HepG2 (cell line): ENCODE data around the gene LLGL2.

Experiments used
- CHD2 ChIP-seq: IDR thresholded peaks from 2 replicates; pipeline ENCODE4 v1.6.1; 2011; ENCODE audit warnings: low read depth, low read length, improper control_type of control experiment
- CREM ChIP-seq, 2 experiments: sonication (generic) in 1 of 2; formaldehyde crosslinking in 1 of 2; IDR thresholded peaks; 2 replicates each; pipeline versions ENCODE4 v1.4.0 to v1.6.1; 2016 to 2020; ENCODE audit warnings: antibody characterized with exemption in 1 of 2, mild to moderate bottlenecking in 1 of 2, missing genetic modification reagents in 1 of 2
- KDM5B ChIP-seq: sonication (generic); formaldehyde crosslinking; IDR thresholded peaks from 2 replicates; pipeline ENCODE4 v1.4.0; 2020; ENCODE audit warnings: missing genetic modification reagents, mild to moderate bottlenecking, borderline replicate concordance
- MAFG ChIP-seq: sonication (generic); formaldehyde crosslinking; IDR thresholded peaks from 2 replicates; pipeline ENCODE4 v1.5.1; 2020; ENCODE audit warnings: mild to moderate bottlenecking, missing genetic modification reagents
- PHF20 ChIP-seq: sonication (generic); formaldehyde crosslinking; IDR thresholded peaks from 2 replicates; pipeline ENCODE4 v1.5.0; 2020; ENCODE audit warnings: mild to moderate bottlenecking, missing genetic modification reagents
- POLR2AphosphoS5 ChIP-seq: IDR thresholded peaks from 2 replicates; pipeline ENCODE4 v1.6.1; 2012; ENCODE audit warnings: low read depth, low read length
- SRY ChIP-seq: sonication (generic); formaldehyde crosslinking; IDR thresholded peaks from 2 replicates; pipeline ENCODE4 v1.8.0; 2022; ENCODE audit warnings: mild to moderate bottlenecking, missing genetic modification reagents
- YY1 ChIP-seq: IDR thresholded peaks from 2 replicates; pipeline ENCODE4 v1.6.1; 2011; ENCODE audit warnings: low read length, low read depth, moderate library complexity, mild to moderate bottlenecking; ENCODE audit not compliant: insufficient read depth, insufficient replicate concordance
- ZFX ChIP-seq: sonication (generic); formaldehyde crosslinking; IDR thresholded peaks from 2 replicates; pipeline ENCODE4 v1.4.0; 2020; ENCODE audit warnings: mild to moderate bottlenecking, low read depth, missing genetic modification reagents, moderate library complexity
- ZNF225 ChIP-seq: sonication (generic); formaldehyde crosslinking; IDR thresholded peaks from 2 replicates; pipeline ENCODE4 v1.4.0; 2020; ENCODE audit warnings: mild to moderate bottlenecking, missing genetic modification reagents
- ZNF530 ChIP-seq: sonication (generic); formaldehyde crosslinking; IDR thresholded peaks from 2 replicates; pipeline ENCODE4 v1.5.0; 2020; ENCODE audit warnings: low read depth, mild to moderate bottlenecking, missing genetic modification reagents
- ZZZ3 ChIP-seq: sonication (generic); formaldehyde crosslinking; IDR thresholded peaks from 2 replicates; pipeline ENCODE4 v1.4.0; 2020; ENCODE audit warnings: missing genetic modification reagents, mild to moderate bottlenecking, borderline replicate concordance
- TF ChIP-seq, protein P1 (sequence below): sonication (generic); formaldehyde crosslinking; IDR thresholded peaks from 2 replicates; pipeline ENCODE4 v1.5.0; 2020; ENCODE audit warnings: mild to moderate bottlenecking, missing genetic modification reagents, moderate library complexity
- TF ChIP-seq, protein P2 (sequence below): sonication (generic); formaldehyde crosslinking; IDR thresholded peaks from 2 replicates; pipeline ENCODE4 v1.9.0; 2021; ENCODE audit warnings: mild to moderate bottlenecking, missing genetic modification reagents

DNA sequence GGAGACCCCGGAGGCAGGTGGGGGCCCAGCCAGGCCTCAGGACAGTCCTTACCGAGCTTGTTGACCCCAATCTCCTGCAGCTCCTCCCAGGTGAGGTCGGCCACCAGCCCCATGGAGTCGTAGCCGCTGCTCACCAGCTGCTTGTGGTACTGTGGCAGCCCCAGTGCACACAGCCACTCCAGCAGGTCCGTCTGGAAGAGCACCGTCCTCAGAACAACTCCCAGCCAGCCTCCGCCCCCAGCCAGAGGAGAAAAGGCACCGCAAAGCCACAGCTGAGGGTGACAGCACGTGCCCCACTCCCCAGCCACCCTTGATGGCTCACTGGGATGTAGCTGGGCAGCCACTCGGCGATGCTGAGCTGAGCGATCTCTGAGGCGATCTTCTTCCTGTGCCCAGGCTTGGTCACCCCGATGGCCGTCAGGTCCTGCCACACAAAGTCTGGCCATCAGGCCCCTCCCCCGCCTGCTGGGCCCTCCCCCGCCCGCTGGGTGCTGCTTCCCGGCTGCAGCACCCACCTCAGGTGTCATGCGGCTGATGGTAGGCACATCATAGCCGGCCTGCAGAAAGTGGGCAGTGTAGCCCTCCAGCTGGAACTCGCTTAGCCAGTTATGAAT, 22.1 kb upstream of the LLGL2 start:
- TF ChIP-seq ZFX (no peak), CREM (IDR thresholded peaks at IDR 0.05) (no peak), CREM (CRISPR knock-in tag; IDR thresholded peaks at IDR 0.05) (no peak), PHF20 (no peak), ZZZ3 (no peak), KDM5B (no peak), MAFG (CRISPR knock-in tag) (no peak), ZNF530 (CRISPR knock-in tag) (no peak), YY1 (no peak), CHD2 (no peak), SRY (CRISPR knock-in tag) (no peak), ZNF225 (CRISPR knock-in tag) (no peak), POLR2AphosphoS5 (no peak)
- TF ChIP-seq, protein P1, sequence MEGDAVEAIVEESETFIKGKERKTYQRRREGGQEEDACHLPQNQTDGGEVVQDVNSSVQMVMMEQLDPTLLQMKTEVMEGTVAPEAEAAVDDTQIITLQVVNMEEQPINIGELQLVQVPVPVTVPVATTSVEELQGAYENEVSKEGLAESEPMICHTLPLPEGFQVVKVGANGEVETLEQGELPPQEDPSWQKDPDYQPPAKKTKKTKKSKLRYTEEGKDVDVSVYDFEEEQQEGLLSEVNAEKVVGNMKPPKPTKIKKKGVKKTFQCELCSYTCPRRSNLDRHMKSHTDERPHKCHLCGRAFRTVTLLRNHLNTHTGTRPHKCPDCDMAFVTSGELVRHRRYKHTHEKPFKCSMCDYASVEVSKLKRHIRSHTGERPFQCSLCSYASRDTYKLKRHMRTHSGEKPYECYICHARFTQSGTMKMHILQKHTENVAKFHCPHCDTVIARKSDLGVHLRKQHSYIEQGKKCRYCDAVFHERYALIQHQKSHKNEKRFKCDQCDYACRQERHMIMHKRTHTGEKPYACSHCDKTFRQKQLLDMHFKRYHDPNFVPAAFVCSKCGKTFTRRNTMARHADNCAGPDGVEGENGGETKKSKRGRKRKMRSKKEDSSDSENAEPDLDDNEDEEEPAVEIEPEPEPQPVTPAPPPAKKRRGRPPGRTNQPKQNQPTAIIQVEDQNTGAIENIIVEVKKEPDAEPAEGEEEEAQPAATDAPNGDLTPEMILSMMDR (CRISPR knock-in tag), result no peak
- TF ChIP-seq, protein P2, sequence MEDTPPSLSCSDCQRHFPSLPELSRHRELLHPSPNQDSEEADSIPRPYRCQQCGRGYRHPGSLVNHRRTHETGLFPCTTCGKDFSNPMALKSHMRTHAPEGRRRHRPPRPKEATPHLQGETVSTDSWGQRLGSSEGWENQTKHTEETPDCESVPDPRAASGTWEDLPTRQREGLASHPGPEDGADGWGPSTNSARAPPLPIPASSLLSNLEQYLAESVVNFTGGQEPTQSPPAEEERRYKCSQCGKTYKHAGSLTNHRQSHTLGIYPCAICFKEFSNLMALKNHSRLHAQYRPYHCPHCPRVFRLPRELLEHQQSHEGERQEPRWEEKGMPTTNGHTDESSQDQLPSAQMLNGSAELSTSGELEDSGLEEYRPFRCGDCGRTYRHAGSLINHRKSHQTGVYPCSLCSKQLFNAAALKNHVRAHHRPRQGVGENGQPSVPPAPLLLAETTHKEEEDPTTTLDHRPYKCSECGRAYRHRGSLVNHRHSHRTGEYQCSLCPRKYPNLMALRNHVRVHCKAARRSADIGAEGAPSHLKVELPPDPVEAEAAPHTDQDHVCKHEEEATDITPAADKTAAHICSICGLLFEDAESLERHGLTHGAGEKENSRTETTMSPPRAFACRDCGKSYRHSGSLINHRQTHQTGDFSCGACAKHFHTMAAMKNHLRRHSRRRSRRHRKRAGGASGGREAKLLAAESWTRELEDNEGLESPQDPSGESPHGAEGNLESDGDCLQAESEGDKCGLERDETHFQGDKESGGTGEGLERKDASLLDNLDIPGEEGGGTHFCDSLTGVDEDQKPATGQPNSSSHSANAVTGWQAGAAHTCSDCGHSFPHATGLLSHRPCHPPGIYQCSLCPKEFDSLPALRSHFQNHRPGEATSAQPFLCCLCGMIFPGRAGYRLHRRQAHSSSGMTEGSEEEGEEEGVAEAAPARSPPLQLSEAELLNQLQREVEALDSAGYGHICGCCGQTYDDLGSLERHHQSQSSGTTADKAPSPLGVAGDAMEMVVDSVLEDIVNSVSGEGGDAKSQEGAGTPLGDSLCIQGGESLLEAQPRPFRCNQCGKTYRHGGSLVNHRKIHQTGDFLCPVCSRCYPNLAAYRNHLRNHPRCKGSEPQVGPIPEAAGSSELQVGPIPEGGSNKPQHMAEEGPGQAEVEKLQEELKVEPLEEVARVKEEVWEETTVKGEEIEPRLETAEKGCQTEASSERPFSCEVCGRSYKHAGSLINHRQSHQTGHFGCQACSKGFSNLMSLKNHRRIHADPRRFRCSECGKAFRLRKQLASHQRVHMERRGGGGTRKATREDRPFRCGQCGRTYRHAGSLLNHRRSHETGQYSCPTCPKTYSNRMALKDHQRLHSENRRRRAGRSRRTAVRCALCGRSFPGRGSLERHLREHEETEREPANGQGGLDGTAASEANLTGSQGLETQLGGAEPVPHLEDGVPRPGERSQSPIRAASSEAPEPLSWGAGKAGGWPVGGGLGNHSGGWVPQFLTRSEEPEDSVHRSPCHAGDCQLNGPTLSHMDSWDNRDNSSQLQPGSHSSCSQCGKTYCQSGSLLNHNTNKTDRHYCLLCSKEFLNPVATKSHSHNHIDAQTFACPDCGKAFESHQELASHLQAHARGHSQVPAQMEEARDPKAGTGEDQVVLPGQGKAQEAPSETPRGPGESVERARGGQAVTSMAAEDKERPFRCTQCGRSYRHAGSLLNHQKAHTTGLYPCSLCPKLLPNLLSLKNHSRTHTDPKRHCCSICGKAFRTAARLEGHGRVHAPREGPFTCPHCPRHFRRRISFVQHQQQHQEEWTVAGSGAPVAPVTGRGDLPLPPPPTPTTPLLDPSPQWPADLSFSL (CRISPR knock-in tag), result no peak
